Measurements from ENCODE around the gene CCNT1.
"Not testable (repeated sequence)": the region's sequence is repeated elsewhere in the genome, so short reads cannot be mapped to it uniquely, and the experiment has no call there.

CCNT1 gene

GRCh38 chr12:48716493-48717251, at the start of gene CCNT1:
Gene CCNT1 (minus strand): TSS chr12:48716707. CDS start chr12:48716675, 32 bp downstream.
- peak; percentile 99 for DNase-seq (ENCODE audit: low spot score)

DNA sequence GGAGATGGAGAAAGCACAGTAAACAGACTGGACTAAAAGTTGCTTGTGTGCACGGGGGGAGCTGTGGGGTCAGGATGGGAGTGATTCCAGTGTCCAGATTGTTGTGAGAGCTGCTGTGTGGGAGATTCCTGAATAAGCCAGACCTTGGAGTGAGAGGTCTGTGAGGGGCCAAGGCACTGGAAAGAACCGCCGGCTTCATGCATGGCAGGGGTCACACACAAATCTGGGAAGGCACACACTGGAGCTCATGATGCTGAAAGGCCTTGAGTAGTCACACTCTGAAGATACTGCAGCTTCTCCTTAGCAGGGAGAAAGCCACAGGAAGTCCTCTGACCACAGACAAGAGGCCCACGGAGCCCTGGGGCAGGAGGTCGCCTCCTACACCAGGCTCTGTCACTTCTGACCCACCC, 49.3 kb upstream of the CCNT1 start:
- DNase-seq (ENCODE audit: low spot score): no peak

DNA sequence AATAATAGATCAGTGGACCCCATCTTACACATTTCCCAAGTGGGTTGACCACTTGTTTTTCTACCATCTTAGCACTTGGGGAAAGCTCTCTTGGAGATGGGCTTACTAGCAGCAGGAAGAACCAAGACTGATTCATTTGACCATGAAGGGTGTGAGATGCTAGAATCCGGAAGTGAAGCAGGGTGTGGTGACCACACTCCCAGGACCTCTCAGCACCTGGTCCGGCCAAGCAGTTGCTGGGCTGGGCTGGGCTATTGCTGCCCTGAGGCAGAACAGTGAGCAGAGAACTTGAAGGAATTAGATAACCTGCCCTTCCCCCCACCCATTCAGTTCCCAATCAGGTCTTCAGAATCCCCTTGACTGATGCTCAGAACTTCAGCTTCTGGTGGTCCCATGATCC, 48.0 kb upstream of the CCNT1 start:
- DNase-seq (ENCODE audit: low spot score): no peak

DNA sequence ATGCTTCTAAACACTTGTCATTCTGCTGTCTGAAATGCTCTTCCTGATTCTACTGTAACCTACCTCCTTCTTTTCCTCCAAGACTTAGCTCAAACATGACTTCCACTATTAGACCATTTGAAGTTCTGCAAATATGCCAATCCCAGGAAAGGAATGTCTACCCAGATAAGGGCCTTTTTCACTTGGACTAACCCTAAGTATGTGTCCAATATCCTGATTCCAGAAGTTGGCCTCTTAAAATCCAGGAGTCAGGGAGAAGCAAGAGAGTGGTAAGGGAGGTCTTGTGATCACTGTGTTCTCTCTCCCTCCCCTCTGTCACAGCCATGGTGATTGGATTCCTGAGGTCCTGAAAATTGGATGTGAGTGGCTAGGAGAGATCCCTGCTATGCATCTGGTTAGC, 42.2 kb upstream of the CCNT1 start:
- DNase-seq (ENCODE audit: low spot score): no peak

DNA sequence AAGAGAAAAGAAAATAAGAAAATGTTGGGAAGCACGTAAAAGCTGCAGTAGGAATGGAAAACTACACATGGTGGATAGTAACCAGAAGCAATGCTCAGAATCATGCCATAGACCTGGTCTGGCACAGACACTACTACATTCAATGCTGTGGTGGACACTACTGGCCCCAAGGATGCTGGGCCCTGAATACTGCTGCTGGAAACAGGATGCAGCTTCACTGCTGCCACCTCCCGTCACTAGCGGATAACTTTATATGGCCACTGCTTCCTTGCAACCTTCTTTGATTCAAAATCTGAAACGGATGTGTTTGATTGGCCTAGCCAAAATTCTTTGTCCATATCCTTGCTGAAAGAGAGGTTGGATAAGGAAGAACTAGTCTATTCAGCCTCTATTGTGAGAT, 41.7 kb upstream of the CCNT1 start:
- no peak for DNase-seq (ENCODE audit: low spot score)

DNA sequence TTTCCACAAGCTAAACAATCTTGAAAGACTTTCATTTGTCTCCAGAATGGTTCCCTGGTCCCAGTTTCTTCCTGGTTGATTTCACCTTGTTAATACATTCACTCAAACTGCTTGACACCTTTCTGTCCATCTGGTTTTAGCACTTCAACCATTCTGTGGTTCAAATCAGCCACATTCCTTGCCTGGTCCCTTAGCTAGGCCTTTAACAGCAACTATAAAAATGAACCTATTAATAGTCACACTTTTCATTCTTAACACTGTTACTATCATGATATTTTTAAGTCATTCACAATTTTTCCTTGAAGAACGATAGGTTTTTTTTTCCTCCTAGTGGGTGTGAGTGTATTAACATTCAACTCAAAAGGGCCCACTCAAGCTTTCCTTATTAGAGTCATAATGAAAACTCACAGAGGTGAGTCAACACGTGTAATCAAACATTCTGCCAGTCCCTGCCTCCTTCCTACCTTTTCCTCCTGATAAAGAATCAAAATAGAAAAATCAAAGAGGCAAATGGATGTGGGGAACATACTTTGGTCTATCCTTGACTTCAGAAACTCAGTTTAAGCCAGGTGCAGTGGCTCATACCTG, 34.4 kb upstream of the CCNT1 start:
- DNase-seq (ENCODE audit: low spot score): no peak

DNA sequence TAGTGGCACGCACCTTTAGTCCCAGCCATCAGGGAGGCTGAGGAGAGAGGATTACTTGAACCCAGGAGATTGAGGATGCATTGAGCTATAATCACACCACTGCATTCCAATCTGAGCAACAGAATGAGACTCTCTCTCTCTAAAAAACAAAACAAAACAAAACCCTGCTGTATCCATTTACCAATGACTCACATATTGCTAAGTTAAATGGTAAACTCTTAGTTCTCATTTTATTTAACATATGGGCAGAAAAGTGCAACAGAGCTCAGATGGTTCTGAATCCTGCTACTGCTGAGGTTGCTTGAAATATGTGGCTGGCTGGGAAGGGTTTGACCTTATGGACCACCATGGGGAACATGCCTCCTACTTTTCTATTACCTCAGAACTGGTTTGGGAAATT, 33.7 kb upstream of the CCNT1 start:
- DNase-seq (ENCODE audit: low spot score): no peak

- no peak for DNase-seq (ENCODE audit: low spot score)
Observed at GRCh38 chr12:48744251-48745008, 27.9 kb upstream of the CCNT1 start.

GRCh38 chr12:48739618-48740269, 23.2 kb upstream of the CCNT1 start:
- no peak for DNase-seq (ENCODE audit: low spot score)

GRCh38 chr12:48736456-48736855, 19.9 kb upstream of the CCNT1 start:
- DNase-seq (ENCODE audit: low spot score): no peak

DNA sequence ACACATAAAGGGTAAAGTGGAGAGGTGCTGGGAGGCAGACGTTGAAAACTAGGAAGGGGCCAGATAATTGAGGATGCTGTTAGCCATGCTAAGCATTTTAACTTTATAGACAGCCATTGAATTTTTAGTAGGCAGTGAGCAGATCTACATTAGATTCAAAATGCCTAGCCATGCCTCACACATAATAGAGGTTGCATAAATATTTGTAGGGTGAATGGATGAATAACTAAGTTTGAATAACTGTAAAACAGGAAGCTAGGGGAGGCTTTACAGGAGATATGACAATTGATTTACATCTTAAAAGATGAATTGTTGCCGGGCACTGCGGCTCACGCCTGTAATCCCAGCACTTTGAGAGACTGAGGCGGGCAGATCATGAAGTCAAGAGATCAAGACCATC, 12.3 kb upstream of the CCNT1 start:
- DNase-seq (ENCODE audit: low spot score): no peak

DNA sequence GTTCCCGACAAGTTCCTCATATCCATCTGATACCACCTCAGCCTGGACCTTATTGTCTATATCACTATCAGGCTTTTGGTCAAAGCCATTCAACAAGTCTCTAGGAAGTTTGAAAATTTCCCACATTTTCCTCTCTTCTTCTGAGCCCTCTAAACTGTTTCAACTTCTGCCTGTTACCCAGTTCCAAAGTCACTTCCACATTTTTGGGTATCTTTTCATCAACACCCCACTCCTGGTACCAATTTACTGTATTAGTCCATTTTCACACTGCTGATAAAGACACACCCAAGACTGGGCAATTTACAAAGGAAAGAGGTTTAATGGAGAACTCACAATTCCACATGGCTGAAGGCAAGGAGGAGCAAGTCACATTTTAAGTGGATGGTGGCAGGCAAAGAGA, 4.2 kb upstream of the CCNT1 start:
- DNase-seq (ENCODE audit: low spot score): not testable (repeated sequence)

DNA sequence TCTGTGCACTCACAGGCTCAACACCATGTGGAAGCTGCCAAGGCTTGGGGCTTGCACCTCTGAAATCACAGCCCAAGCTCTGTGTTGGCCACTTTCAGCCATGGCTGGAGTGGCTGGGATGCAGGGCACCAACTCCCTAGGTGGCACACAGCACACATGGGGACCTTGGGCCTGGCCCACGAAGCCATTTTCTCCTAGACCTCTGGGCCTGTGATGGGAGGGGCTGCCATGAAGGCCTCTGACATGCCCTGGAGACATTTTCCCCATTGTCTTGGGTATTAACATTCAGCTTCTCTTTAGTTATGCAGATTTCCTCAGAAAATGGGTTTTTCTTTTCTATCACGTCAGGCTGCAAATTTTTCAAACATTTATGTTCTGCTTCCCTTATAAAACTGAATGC, 3.7 kb upstream of the CCNT1 start:
- not testable (repeated sequence) for DNase-seq (ENCODE audit: low spot score)

DNA sequence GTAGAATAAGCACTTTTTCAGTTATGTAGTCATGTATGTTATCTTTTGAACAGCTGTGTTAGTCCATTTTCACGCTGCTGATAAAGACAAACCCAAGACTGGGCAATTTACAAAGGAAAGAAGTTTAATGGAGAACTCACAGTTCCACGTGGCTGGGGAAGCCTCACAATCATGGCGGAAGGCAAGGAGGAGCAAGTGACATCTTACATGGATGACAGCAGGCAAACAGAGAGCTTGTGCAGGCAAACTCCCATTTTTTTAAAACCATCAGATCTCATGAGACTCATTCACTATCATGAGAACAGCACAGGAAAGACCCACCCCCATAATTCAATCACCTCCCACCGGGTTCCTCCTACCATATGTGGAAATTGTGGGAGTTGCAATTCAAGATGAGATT, 2.5 kb upstream of the CCNT1 start:
- not testable (repeated sequence) for DNase-seq (ENCODE audit: low spot score)

DNA sequence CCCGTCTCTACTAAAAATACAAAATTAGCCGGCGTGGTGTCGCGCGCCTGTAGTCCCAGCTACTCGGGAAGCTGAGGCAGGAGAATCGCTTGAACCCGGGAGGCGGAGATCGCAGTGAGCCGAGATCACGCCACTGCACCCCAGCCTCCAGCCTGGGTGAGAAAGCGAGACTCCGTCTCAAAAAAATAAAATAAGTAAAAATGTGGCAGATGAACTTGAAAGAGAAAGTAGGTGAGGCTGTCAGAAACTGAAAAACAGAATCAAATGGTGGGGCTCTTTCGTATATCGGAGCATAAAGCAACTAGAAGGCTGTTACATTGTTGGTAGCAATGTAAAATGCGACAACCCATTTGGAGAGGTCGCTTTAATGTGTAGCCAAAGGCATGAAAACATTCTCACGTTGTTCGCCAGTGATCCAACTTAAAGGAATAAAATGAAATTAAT, 767 bp upstream of the CCNT1 start:
- DNase-seq (ENCODE audit: low spot score): no peak

GRCh38 chr12:48716168-48716492, 377 bp downstream of the CCNT1 start:
- DNase-seq (ENCODE audit: low spot score): peak; percentile 16

DNA sequence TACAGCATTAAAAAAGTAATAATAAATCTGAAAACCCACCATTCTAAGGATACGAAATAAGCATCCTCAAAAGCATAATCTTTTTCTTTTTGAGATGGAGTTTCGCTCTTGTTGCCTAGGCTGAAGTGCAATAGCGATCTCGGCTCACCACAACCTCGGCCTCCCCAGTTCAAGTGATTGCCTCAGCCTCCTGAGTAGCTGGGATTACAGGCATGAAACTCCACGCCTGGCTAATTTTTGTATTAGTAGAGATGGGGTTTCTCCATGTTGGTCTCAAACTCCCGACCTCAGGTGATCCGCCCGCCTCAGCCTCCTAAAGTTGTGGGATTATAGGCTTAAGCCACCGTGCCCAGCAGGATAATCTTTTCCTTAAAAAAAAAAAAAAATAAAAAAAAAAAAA, 4.3 kb downstream of the CCNT1 start:
- DNase-seq (ENCODE audit: low spot score): no peak

GRCh38 chr12:48698822-48699221, 17.7 kb downstream of the CCNT1 start:
- not testable (repeated sequence) for DNase-seq (ENCODE audit: low spot score)

DNA sequence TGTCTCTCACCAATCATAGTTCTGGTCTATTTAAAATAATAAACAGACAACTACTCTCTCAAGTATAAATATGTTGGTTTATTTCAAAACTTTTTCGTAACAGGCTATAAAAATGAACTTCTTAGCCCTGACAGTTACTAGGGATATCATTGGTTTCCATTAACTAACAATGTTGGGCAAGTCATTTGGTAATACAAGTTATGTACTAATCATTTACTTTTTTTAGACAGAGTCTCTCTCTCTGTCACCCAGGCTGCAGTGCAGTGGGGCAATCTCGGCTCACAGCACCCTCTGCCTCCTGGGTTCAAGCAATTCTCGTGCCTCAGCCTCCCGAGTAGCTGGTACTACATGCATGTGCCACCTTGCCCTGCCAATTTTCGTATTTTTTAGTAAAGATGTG, 19.9 kb downstream of the CCNT1 start:
- no peak for DNase-seq (ENCODE audit: low spot score)

GRCh38 chr12:48695859-48696258, 20.6 kb downstream of the CCNT1 start:
- DNase-seq (ENCODE audit: low spot score): no peak

GRCh38 chr12:48694038-48694437, 22.5 kb downstream of the CCNT1 start:
- DNase-seq (ENCODE audit: low spot score): no peak

- no peak for DNase-seq (ENCODE audit: low spot score)
Observed at GRCh38 chr12:48693572-48693971, 22.9 kb downstream of the CCNT1 start.
